Stimulated activated CD8-positive, alpha-beta memory T cell treated with anti-CD3 and anti-CD28 coated beads, Interleukin-2, amount 100 ng/mL, for 1 hour (primary cell): ENCODE data around the gene ST8SIA5.

Source experiments
- DNase-seq, 2 donors: peaks; one replicate each; pipeline ENCODE4 v3.0.0-alpha.2; 2020; ENCODE audit warnings: low read depth in 2 of 2

The ST8SIA5 gene

DNA sequence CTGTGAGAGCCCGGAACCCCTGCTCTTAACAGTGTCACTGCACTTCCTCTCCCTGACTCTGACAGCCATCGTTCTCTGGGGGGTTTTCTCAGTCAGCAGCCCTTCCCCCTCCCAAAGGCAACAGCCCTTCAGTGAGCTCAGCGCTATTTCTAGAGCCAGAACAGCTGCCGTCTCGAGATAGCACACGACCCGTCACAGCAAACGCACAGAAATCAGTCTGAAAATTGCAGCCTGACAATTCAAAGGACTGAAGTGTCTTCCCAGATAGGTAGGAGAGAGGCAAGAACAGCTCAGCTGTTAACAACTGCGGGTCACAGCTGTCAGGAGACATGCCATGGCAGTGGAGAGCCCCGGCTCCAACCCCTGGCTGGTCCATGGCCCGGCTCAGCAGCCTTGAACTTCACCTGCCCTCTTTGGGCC lies 45.4 kb downstream of the ST8SIA5 start:
- no peak for DNase-seq

GRCh38 chr18:46706968-46707367 lies 49.9 kb downstream of the ST8SIA5 start:
- no peak for DNase-seq

- no peak for DNase-seq
These were observed 51.3 kb downstream of the ST8SIA5 start for GRCh38 chr18:46705521-46705920.

- DNase-seq, result no peak
These were observed 52.0 kb downstream of the ST8SIA5 start for GRCh38 chr18:46704816-46705215.

DNA sequence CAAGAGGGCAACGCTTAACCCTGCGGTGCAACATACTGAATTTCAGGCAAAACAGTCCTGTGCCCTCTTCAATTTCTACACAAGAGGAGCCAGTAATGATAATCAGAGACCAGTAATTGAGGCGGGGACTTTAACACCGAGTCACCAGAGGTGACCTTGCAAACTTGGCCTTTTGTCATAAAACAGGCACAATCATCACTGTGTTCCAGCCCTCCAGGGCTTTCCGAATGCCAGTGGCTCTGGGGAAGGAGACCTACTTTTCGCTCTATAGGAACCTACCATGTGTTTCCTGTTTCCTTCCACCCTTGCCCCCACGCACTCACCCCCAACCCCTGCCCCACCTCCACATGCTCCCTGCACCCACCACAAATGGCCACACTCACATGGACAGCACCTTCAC lies 52.7 kb downstream of the ST8SIA5 start:
- DNase-seq, result no peak

DNA sequence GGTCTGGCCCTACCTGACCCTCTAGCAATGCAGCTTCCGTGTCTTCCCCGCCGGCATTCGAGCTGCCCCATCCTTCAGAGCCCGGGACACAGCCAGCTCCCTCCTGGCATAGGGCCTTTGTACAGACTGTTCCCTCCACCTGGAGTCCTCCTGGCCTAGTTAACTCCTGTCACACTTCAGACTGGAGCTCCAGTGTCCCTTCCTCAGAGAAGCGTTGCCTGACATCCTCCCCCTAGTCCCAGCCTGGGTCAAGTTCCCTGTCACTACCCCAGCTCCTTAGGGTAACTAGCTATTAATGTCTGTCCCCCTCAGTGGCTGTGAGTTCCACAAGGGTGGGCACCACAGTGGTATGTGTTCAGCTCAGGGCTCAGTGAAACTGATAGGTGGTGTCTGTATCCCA lies 54.4 kb downstream of the ST8SIA5 start:
- DNase-seq, result no peak

DNA sequence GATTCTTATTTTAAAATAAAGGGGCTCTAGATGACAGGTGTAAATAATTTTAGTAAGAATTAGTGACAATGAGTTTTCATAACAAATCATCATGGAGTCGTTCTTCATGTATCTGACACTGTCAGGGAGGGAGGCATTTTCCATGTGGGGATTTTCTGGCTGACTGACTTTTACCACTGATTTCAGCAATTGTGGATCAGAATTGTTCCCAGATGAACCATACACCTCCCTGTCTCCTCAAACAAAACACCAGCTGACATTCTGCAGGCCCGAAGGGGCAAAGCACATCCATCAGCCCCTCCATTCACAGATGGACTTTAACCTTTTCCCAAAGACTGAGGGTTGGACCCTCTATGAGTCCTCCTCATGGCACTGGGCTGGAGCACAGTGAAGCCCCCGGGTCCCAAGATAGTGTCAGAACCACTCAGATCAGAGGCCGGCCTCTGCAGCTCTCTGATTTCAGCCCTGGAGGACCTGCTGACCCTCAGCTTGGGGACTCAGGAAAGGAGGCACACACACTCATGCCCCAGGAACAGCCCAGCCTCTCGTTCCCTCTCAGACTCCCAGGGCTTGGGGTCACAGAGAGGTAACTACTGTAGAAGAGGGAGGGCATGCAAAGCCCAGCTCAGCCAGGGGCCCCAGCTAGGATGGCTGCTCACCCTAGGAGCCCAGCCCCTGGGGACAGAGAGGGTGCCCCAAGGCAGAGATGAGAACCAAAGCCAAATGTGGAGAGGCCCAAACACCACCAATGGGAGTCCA lies 56.6 kb downstream of the ST8SIA5 start:
- DNase-seq, result no peak

DNA sequence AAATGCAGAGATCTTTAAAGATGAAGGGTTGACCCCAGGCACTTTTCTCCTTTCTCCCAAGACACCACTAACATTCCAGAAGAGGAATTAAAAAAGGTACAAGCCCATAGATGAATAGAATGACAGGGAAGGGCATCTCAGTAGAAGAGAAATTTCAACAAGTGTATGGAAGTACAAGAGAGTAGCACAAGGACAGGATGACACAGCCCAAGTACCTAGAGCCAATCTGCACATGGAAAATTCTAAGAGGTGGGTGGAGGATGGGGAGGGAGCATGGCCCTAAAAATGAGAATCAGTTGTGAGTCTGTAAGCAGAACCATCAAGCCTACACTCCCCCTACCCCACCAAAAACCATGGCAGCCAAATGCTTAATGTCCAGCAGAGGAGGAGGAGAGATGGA lies 60.2 kb downstream of the ST8SIA5 start:
- DNase-seq, result no peak

DNA sequence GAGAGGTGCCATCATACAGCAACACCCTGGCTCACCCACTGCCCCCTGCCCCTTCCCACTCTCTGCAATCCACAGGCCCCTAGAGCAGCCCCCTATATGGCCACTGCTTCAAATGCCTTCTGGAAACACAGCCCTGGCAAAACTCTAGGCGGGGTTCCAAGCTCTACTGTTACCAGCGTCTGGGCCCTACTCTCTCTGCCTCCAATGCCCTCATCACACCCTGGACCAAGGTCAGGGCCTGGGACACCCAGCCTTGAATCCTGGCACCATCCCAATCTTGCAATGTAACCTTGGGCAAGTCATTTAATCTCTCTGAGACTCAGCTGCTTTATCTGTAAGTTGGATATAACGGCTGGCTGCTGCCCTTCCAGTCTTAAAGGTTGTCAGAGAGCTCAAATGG lies 60.6 kb downstream of the ST8SIA5 start:
- no peak for DNase-seq

- no peak for DNase-seq
These were observed 62.9 kb downstream of the ST8SIA5 start for GRCh38 chr18:46693996-46694395.

GRCh38 chr18:46688853-46689525 lies 67.9 kb downstream of the ST8SIA5 start:
- DNase-seq, result no peak

DNA sequence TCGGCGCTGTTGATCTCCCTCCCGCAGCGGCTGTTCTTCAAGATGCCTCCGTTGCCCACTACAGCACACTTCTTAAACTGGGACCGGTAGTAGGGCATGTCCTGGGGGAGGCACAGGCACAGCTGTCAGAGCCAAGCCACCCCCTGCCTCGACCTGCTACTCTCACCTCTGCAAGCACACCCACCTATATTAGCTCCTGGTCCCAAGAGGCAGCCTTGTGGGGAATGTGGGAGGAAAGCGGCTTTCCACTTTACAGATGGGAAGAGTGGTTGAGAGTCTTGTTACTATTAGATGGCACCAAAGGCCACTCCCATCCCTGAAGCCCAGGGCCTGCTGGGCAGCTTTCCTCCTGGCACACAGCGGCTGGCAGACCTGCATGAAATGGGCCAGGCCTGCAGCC lies 70.7 kb downstream of the ST8SIA5 start:
- DNase-seq, result no peak

DNA sequence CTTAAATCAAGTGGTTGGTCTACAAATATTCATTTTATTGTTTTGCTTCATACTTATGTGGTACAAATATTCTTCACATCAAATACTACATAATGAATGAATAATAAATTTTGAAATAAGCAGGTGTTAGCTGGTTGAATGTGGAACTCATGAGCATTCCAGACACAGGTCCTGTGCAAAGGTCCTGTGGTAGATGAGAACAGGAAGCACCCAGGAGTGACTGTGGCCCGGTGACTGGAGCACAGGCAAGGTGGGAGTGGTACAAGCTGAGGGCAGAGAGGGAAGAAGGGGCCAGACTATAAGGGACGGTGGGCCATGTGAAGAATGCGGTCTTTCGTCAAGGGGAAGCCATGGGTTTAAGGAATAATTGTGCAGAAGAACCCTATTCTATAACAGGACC lies 73.6 kb downstream of the ST8SIA5 start:
- no peak for DNase-seq

- no peak for DNase-seq
These were observed 75.8 kb downstream of the ST8SIA5 start for GRCh38 chr18:46680784-46681695.

DNA sequence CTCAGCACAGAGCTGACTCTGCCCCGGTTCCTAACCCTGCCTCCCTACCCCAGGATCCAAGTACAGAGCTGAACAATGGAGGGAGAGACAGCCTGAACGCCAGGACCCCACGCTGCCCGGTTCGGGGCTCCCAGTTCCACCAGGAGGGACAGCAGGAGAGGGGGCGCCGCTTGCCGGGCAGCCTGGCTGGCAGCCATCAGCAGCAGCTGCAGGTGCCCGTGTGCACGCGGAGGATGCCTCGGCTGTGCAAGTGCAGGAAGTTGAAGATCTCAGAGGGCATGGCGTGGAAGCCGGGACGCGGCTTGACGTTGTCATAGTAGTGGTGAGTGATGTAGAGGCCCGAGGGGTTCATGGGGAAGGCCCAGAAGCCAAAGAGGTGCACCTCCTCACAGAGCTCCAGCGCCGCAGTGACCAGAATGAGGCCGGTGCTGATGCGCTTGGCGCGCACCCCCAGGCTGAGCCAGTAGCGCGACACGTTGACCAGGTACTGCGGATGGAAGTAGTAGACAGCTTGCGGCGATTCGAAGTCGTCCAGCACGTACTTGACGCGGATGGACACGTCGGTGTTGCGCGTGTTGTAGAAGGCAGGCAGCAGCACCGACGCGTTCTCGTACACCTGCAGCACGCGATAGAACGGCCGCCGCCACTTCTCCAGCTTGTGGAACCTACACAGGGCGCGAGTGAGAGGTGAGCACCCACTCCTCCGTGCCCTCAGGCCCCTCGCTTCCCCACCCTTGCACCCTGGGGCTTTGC lies 76.8 kb downstream of the ST8SIA5 start:
- no peak for DNase-seq

GRCh38 chr18:46678785-46679399 lies 78.0 kb downstream of the ST8SIA5 start:
- no peak for DNase-seq

DNA sequence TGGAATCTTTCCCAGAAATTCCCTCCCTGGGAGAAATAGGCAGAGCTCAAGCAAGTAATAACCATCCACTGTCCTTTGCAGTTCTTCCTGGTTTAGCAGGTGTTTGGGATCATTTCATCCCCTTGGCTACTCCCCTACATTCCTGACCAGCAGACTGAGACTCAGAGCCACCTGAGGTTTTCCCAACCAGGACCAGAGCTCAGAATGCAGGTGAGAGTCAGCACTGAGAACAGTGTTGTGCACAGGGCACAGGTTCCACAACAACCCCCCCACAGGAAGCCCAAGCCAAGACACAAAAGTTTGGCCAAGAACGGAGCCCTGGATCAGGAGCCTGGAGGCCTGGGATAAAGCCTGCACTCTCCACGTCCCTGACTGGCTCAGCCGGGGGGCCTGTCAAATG lies 78.8 kb downstream of the ST8SIA5 start:
- no peak for DNase-seq

- DNase-seq, result no peak
These were observed 79.2 kb downstream of the ST8SIA5 start for GRCh38 chr18:46677611-46678010.

GRCh38 chr18:46676182-46676835 lies 80.5 kb downstream of the ST8SIA5 start:
- DNase-seq, result no peak

DNA sequence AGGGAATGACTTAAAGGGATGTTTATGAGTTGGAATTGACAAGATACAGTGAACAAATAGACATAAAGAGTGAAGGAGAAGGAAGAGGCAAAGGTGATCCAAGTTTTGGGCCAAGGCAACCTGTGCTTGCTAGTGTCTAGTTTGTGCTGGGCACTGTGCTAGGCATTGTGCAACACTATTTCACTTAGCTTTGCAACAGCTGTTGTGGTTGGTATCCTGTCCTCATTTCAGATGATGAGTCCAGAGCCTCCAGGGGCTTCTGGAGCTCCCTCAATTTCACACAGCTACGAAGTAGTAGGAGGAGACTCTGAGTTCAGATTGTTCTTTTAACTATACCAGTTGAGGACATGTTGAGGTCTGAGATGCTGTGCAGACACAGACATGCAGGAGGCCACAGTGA lies 81.7 kb downstream of the ST8SIA5 start:
- no peak for DNase-seq
